ENCODE measurements around the gene POU2F1. TPM values are rescaled to one million over a fixed set of nuclear protein-coding genes. Genes with fewer than 3 reads are reported as not detected.

POU2F1 gene
- total and polyA plus RNA-seq, 4 donors: 0.93 to 10.5 (median 6.5) TPM

DNA sequence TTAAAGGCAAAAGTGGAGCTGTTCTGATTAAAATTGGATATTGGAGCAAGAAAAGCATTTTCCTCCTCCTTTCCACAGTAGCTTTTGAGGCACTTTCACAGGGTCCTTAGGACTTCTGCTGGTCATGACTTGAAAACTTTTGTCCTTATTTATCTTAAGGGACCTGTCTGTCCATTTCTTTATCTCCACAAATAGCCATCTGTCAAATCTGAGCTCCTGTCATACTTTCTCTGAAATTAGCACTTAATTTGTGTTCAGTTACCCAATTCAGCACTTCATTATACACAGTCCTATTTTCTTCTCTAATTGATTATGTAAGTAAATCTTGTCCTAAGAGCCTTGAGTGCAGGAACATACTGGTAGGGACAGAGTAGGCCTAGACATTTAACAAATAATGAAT lies 9.8 kb downstream of the POU2F1 start:
- H3K9ac ChIP-seq (ENCODE audit: low read depth in 1 of 2, low read length in 2 of 2): no peak overlapping the region
- H3K4me3 ChIP-seq (ENCODE audit: low read depth in 1 of 3, low read length in 3 of 3): no peak overlapping the region
- H3K36me3 ChIP-seq (ENCODE audit: control insufficient read depth in 4 of 4, insufficient read depth in 3 of 4, low read depth in 1 of 4, low read length in 3 of 4): no peaks in the 10 kb centered on the region
- H3K27me3 ChIP-seq (ENCODE audit: control insufficient read depth in 4 of 4, insufficient read depth in 4 of 4, low read length in 3 of 4): no peaks in the 10 kb centered on the region
- TF ChIP-seq GABPA (IDR thresholded peaks at IDR 0.05 in 1 of 2, conservative IDR thresholded peaks at IDR 0.05 in 1 of 2): no peak
- TF ChIP-seq, protein P1, sequence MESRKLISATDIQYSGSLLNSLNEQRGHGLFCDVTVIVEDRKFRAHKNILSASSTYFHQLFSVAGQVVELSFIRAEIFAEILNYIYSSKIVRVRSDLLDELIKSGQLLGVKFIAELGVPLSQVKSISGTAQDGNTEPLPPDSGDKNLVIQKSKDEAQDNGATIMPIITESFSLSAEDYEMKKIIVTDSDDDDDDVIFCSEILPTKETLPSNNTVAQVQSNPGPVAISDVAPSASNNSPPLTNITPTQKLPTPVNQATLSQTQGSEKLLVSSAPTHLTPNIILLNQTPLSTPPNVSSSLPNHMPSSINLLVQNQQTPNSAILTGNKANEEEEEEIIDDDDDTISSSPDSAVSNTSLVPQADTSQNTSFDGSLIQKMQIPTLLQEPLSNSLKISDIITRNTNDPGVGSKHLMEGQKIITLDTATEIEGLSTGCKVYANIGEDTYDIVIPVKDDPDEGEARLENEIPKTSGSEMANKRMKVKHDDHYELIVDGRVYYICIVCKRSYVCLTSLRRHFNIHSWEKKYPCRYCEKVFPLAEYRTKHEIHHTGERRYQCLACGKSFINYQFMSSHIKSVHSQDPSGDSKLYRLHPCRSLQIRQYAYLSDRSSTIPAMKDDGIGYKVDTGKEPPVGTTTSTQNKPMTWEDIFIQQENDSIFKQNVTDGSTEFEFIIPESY (IDR thresholded peaks at IDR 0.05): no peak
- no peak for TF ChIP-seq RAD21 (IDR thresholded peaks at IDR 0.05)
- peaks cover 0 to 3% (median 0%) of the 10 kb centered on the region in 4 donors for H3K4me1 ChIP-seq (ENCODE audit: control insufficient read depth in 4 of 4, insufficient read depth in 4 of 4, low read length in 3 of 4)
- H3K9me3 ChIP-seq (ENCODE audit: control insufficient read depth in 4 of 4, low read length in 3 of 4): no peaks in the 10 kb centered on the region
- H3K27ac ChIP-seq (ENCODE audit: low read depth in 1 of 2, low read length in 2 of 2): no peak overlapping the region
- DNase-seq (ENCODE audit: low spot score): no peak

DNA sequence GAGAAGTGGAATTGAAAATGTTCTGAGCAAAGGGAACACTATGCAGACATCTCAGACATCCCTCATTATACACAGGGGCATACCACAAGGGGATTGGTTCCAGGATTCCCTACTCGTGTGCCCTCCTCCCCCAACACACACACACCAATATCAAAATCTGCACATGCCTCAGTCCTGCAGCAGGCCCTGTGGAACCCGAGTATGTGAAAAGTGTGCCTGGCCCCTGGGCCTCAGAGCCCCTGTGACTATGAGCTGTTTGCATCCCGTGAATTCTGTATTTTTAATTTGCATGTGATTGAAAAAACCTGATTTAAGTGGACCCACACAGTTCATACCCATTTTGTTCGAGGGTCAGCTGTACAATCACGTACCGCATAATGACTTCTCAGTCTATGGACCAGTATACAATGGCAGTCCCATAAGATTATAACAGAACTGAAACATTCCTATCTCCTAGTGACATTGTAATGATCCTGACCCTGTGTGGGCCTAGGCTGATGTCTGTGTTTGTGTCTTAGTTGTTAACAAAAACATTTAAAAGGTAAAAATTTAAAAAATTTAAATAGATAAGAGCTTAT lies 11.3 kb downstream of the POU2F1 start:
- H3K27ac ChIP-seq (ENCODE audit: low read depth in 1 of 2, low read length in 2 of 2): no peak overlapping the region
- H3K9me3 ChIP-seq (ENCODE audit: control insufficient read depth in 4 of 4, low read length in 3 of 4): no peaks in the 10 kb centered on the region
- no peaks in the 10 kb centered on the region for H3K36me3 ChIP-seq (ENCODE audit: control insufficient read depth in 4 of 4, insufficient read depth in 3 of 4, low read depth in 1 of 4, low read length in 3 of 4)
- peaks cover 0 to 3% (median 0%) of the 10 kb centered on the region in 4 donors for H3K4me1 ChIP-seq (ENCODE audit: control insufficient read depth in 4 of 4, insufficient read depth in 4 of 4, low read length in 3 of 4)
- WGBS: 94% methylated on average over 6 of the region's 6 CpGs
- no peak overlapping the region for H3K9ac ChIP-seq (ENCODE audit: low read depth in 1 of 2, low read length in 2 of 2)
- TF ChIP-seq RXRA (IDR thresholded peaks at IDR 0.05): no peak
- TF ChIP-seq, protein P1 (IDR thresholded peaks at IDR 0.05): no peak
- TF ChIP-seq, protein P2, sequence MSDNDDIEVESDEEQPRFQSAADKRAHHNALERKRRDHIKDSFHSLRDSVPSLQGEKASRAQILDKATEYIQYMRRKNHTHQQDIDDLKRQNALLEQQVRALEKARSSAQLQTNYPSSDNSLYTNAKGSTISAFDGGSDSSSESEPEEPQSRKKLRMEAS (IDR thresholded peaks at IDR 0.05): no peak
- TF ChIP-seq, protein P3, sequence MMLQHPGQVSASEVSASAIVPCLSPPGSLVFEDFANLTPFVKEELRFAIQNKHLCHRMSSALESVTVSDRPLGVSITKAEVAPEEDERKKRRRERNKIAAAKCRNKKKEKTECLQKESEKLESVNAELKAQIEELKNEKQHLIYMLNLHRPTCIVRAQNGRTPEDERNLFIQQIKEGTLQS (IDR thresholded peaks at IDR 0.05): no peak
- TF ChIP-seq, protein P4, sequence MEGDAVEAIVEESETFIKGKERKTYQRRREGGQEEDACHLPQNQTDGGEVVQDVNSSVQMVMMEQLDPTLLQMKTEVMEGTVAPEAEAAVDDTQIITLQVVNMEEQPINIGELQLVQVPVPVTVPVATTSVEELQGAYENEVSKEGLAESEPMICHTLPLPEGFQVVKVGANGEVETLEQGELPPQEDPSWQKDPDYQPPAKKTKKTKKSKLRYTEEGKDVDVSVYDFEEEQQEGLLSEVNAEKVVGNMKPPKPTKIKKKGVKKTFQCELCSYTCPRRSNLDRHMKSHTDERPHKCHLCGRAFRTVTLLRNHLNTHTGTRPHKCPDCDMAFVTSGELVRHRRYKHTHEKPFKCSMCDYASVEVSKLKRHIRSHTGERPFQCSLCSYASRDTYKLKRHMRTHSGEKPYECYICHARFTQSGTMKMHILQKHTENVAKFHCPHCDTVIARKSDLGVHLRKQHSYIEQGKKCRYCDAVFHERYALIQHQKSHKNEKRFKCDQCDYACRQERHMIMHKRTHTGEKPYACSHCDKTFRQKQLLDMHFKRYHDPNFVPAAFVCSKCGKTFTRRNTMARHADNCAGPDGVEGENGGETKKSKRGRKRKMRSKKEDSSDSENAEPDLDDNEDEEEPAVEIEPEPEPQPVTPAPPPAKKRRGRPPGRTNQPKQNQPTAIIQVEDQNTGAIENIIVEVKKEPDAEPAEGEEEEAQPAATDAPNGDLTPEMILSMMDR (IDR thresholded peaks at IDR 0.05; ENCODE audit: low read depth, low read length, missing input control): no peak
- no peak for TF ChIP-seq NR2F2 (IDR thresholded peaks at IDR 0.05)
- TF ChIP-seq YY1 (IDR thresholded peaks at IDR 0.05): no peak
- no peak for TF ChIP-seq JUND (IDR thresholded peaks at IDR 0.05)
- no peak for TF ChIP-seq GABPA (IDR thresholded peaks at IDR 0.05 in 1 of 2, conservative IDR thresholded peaks at IDR 0.05 in 1 of 2)
- no peak for TF ChIP-seq HNF4G (IDR thresholded peaks at IDR 0.05)
- no peak for TF ChIP-seq FOXA1 (IDR thresholded peaks at IDR 0.05)
- TF ChIP-seq FOXA2 (IDR thresholded peaks at IDR 0.05): no peak
- TF ChIP-seq SP1 (IDR thresholded peaks at IDR 0.05): no peak
- TF ChIP-seq, protein P5, sequence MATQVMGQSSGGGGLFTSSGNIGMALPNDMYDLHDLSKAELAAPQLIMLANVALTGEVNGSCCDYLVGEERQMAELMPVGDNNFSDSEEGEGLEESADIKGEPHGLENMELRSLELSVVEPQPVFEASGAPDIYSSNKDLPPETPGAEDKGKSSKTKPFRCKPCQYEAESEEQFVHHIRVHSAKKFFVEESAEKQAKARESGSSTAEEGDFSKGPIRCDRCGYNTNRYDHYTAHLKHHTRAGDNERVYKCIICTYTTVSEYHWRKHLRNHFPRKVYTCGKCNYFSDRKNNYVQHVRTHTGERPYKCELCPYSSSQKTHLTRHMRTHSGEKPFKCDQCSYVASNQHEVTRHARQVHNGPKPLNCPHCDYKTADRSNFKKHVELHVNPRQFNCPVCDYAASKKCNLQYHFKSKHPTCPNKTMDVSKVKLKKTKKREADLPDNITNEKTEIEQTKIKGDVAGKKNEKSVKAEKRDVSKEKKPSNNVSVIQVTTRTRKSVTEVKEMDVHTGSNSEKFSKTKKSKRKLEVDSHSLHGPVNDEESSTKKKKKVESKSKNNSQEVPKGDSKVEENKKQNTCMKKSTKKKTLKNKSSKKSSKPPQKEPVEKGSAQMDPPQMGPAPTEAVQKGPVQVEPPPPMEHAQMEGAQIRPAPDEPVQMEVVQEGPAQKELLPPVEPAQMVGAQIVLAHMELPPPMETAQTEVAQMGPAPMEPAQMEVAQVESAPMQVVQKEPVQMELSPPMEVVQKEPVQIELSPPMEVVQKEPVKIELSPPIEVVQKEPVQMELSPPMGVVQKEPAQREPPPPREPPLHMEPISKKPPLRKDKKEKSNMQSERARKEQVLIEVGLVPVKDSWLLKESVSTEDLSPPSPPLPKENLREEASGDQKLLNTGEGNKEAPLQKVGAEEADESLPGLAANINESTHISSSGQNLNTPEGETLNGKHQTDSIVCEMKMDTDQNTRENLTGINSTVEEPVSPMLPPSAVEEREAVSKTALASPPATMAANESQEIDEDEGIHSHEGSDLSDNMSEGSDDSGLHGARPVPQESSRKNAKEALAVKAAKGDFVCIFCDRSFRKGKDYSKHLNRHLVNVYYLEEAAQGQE (IDR thresholded peaks at IDR 0.05): no peak
- TF ChIP-seq RAD21 (IDR thresholded peaks at IDR 0.05): no peak
- no peak for TF ChIP-seq TAF1 (conservative IDR thresholded peaks at IDR 0.05)
- TF ChIP-seq EGR1 (IDR thresholded peaks at IDR 0.05; ENCODE audit: low read depth in 2 of 2): no peak
- no peak for TF ChIP-seq HNF4A (conservative IDR thresholded peaks at IDR 0.05)
- H3K4me3 ChIP-seq (ENCODE audit: low read depth in 1 of 3, low read length in 3 of 3): no peak overlapping the region
- no peaks in the 10 kb centered on the region for H3K27me3 ChIP-seq (ENCODE audit: control insufficient read depth in 4 of 4, insufficient read depth in 4 of 4, low read length in 3 of 4)
- no peak for DNase-seq (ENCODE audit: low spot score)
